Neural cell (in vitro differentiated cells): ENCODE measurements around the gene HSPA12A. TPM values are rescaled to one million over a fixed set of nuclear protein-coding genes. Genes with fewer than 3 reads are reported as not detected.

Experiments used
- H2AFZ ChIP-seq: fragments of 200-600, 300-800 bp; sonication (generic), shearing (Covaris generic); 2 replicates; pipeline ENCODE4 v1.6.0; 2014; ENCODE audit warnings: low read depth, mild to moderate bottlenecking, antibody characterized with exemption, low read length, moderate library complexity
- H3F3A ChIP-seq: fragments of 200-600 bp; shearing (Covaris generic); 2 replicates; pipeline ENCODE4 v1.6.1; 2016; ENCODE audit warnings: mild to moderate bottlenecking, moderate library complexity, mixed read lengths, antibody characterized with exemption, low read length; ENCODE audit not compliant: insufficient read depth, poor library complexity, severe bottlenecking
- H3K27ac ChIP-seq: fragments of 200-600, 300-800 bp; sonication (generic), shearing (Covaris generic); 2 replicates; pipeline ENCODE4 v1.5.1; 2014; ENCODE audit warnings: mild to moderate bottlenecking, low read length, moderate library complexity
- H3K27me3 ChIP-seq: fragments of 300-800, 200-600 bp; sonication (generic), shearing (Covaris generic); 2 replicates; pipeline ENCODE4 v1.6.0; 2014; ENCODE audit warnings: mild to moderate bottlenecking, low read depth, low read length, moderate library complexity; ENCODE audit not compliant: insufficient read depth
- H3K36me3 ChIP-seq: fragments of 300-800, 200-600 bp; sonication (generic), shearing (Covaris generic); 2 replicates; pipeline ENCODE4 v1.5.1; 2014; ENCODE audit warnings: mild to moderate bottlenecking, antibody characterized with exemption, low read length, moderate library complexity; ENCODE audit not compliant: insufficient read depth
- H3K4me2 ChIP-seq: fragments of 300-800, 200-600 bp; sonication (generic), shearing (Covaris generic); 2 replicates; pipeline ENCODE4 v1.6.0; 2014; ENCODE audit warnings: mild to moderate bottlenecking, low read length
- H3K4me3 ChIP-seq: fragments of 300-800, 200-600 bp; sonication (generic), shearing (Covaris generic); 2 replicates; pipeline ENCODE4 v1.5.1; 2014; ENCODE audit warnings: mild to moderate bottlenecking, low read length, moderate library complexity
- H3K79me2 ChIP-seq: fragments of 200-600 bp; shearing (Covaris generic); replicated peaks from 2 replicates; pipeline ENCODE4 v1.6.0; 2014; ENCODE audit warnings: mild to moderate bottlenecking, low read length, moderate library complexity; ENCODE audit not compliant: insufficient read depth
- H3K9ac ChIP-seq: fragments of 300-800, 200-600 bp; sonication (generic), shearing (Covaris generic); 2 replicates; pipeline ENCODE4 v1.6.1; 2016; ENCODE audit warnings: mild to moderate bottlenecking, low read length, mixed read lengths
- H3K9me2 ChIP-seq: fragments of 200-600 bp; shearing (Covaris generic); 2 replicates; pipeline ENCODE4 v1.6.1; 2016; ENCODE audit warnings: mild to moderate bottlenecking, low read length, mixed read lengths; ENCODE audit not compliant: insufficient read depth
- H3K9me3 ChIP-seq: fragments of 200-600, 300-800 bp; sonication (generic), shearing (Covaris generic); 2 replicates; pipeline ENCODE4 v1.6.1; 2016; ENCODE audit warnings: mild to moderate bottlenecking, mixed run types, low read length, moderate library complexity, mixed read lengths
- H4K20me1 ChIP-seq: fragments of 200-600 bp; shearing (Covaris generic); 2 replicates; pipeline ENCODE4 v1.6.1; 2016; ENCODE audit warnings: mild to moderate bottlenecking, mixed run types; ENCODE audit not compliant: insufficient read depth
- EP300 ChIP-seq: fragments of 450-650 bp; conservative IDR thresholded peaks from 2 replicates; pipeline ENCODE4 v1.6.1; 2014; ENCODE audit warnings: antibody characterized with exemption, mild to moderate bottlenecking, moderate library complexity; ENCODE audit not compliant: poor library complexity, severe bottlenecking
- EZH2 ChIP-seq: fragments of 200-600, 300-800 bp; shearing (Covaris generic), sonication (generic); IDR thresholded peaks from 2 replicates; pipeline ENCODE4 v1.6.1; 2014; ENCODE audit warnings: antibody characterized with exemption, low read length, borderline replicate concordance, mild to moderate bottlenecking; ENCODE audit not compliant: insufficient read depth, poor library complexity, severe bottlenecking
- MXI1 ChIP-seq: fragments of 450-650 bp; conservative IDR thresholded peaks from 2 replicates; pipeline ENCODE4 v1.6.1; 2014; ENCODE audit warnings: antibody characterized with exemption, mild to moderate bottlenecking; ENCODE audit not compliant: poor library complexity, severe bottlenecking
- POLR2AphosphoS5 ChIP-seq: IDR thresholded peaks from 2 replicates; pipeline ENCODE4 v1.6.1; 2012
- RAD21 ChIP-seq: fragments of 450-650 bp; conservative IDR thresholded peaks from 2 replicates; pipeline ENCODE4 v1.6.1; 2014; ENCODE audit warnings: antibody characterized with exemption, mild to moderate bottlenecking, moderate library complexity
- SMC3 ChIP-seq: fragments of 450-650 bp; conservative IDR thresholded peaks from 2 replicates; pipeline ENCODE4 v1.6.1; 2014; ENCODE audit warnings: antibody characterized with exemption, mild to moderate bottlenecking, moderate library complexity; ENCODE audit not compliant: poor library complexity
- TAF1 ChIP-seq: IDR thresholded peaks from 2 replicates; pipeline ENCODE4 v1.6.1; 2012; ENCODE audit warnings: low read depth
- polyA plus RNA-seq: library from polyadenylated mRNA; depleted of rRNA; stranded (reverse); fragments of >200 nt; gene quantifications from 2 replicates; pipeline ENCODE4 v1.2.3, GENCODE V29; 2014
- TF ChIP-seq, protein P1 (sequence below): fragments of 450-650 bp; IDR thresholded peaks from 2 replicates; pipeline ENCODE4 v1.5.1; 2014; ENCODE audit warnings: antibody characterized with exemption, mild to moderate bottlenecking, moderate library complexity; ENCODE audit not compliant: poor library complexity, severe bottlenecking
- TF ChIP-seq, protein P2 (sequence below): IDR thresholded peaks from 2 replicates; pipeline ENCODE4 v1.6.1; 2012; ENCODE audit warnings: borderline replicate concordance

The HSPA12A gene
- polyA plus RNA-seq, 1 donor from 2014 or later: 5.9 TPM

DNA sequence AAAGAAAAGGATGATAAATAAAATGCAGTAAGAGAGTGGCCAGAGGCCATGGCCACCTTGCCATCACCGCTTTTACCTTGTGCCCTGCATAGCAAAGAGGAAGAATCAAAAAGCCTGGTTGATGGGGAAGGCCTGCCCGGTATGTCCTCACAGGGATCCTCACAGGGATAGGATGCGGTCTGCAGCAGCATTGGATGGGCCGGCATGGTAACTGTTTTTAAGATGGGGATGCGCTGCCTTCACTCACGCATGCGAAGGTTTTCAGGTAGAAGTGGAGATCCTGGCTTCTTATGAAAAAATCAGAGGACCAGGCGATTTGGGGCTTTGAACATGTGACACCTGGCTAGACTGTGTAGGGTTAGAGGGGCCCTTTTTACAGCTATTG lies 109.2 kb downstream of the HSPA12A start:
- Histone ChIP-seq H3K27ac (no peak overlapping the region), H3K4me3 (no peak overlapping the region), H2AFZ (no peak overlapping the region), H3K36me3 (no peaks in the 10 kb centered on the region), H3F3A (no peaks in the 10 kb centered on the region), H4K20me1 (no peaks in the 10 kb centered on the region), H3K9me2 (no peaks in the 10 kb centered on the region), H3K4me2 (no peak overlapping the region), H3K9ac (no peak overlapping the region), H3K79me2 (no peaks in the 10 kb centered on the region), H3K27me3 (no peaks in the 10 kb centered on the region), H3K9me3 (no peaks in the 10 kb centered on the region)
- no peak for TF ChIP-seq EP300
- TF ChIP-seq, protein P1, sequence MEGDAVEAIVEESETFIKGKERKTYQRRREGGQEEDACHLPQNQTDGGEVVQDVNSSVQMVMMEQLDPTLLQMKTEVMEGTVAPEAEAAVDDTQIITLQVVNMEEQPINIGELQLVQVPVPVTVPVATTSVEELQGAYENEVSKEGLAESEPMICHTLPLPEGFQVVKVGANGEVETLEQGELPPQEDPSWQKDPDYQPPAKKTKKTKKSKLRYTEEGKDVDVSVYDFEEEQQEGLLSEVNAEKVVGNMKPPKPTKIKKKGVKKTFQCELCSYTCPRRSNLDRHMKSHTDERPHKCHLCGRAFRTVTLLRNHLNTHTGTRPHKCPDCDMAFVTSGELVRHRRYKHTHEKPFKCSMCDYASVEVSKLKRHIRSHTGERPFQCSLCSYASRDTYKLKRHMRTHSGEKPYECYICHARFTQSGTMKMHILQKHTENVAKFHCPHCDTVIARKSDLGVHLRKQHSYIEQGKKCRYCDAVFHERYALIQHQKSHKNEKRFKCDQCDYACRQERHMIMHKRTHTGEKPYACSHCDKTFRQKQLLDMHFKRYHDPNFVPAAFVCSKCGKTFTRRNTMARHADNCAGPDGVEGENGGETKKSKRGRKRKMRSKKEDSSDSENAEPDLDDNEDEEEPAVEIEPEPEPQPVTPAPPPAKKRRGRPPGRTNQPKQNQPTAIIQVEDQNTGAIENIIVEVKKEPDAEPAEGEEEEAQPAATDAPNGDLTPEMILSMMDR: no peak
- TF ChIP-seq EZH2: no peak
- TF ChIP-seq, protein P2, sequence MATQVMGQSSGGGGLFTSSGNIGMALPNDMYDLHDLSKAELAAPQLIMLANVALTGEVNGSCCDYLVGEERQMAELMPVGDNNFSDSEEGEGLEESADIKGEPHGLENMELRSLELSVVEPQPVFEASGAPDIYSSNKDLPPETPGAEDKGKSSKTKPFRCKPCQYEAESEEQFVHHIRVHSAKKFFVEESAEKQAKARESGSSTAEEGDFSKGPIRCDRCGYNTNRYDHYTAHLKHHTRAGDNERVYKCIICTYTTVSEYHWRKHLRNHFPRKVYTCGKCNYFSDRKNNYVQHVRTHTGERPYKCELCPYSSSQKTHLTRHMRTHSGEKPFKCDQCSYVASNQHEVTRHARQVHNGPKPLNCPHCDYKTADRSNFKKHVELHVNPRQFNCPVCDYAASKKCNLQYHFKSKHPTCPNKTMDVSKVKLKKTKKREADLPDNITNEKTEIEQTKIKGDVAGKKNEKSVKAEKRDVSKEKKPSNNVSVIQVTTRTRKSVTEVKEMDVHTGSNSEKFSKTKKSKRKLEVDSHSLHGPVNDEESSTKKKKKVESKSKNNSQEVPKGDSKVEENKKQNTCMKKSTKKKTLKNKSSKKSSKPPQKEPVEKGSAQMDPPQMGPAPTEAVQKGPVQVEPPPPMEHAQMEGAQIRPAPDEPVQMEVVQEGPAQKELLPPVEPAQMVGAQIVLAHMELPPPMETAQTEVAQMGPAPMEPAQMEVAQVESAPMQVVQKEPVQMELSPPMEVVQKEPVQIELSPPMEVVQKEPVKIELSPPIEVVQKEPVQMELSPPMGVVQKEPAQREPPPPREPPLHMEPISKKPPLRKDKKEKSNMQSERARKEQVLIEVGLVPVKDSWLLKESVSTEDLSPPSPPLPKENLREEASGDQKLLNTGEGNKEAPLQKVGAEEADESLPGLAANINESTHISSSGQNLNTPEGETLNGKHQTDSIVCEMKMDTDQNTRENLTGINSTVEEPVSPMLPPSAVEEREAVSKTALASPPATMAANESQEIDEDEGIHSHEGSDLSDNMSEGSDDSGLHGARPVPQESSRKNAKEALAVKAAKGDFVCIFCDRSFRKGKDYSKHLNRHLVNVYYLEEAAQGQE: no peak
- TF ChIP-seq MXI1: no peak
- no peak for TF ChIP-seq POLR2AphosphoS5
- no peak for TF ChIP-seq RAD21
- TF ChIP-seq TAF1: no peak
- no peak for TF ChIP-seq SMC3

DNA sequence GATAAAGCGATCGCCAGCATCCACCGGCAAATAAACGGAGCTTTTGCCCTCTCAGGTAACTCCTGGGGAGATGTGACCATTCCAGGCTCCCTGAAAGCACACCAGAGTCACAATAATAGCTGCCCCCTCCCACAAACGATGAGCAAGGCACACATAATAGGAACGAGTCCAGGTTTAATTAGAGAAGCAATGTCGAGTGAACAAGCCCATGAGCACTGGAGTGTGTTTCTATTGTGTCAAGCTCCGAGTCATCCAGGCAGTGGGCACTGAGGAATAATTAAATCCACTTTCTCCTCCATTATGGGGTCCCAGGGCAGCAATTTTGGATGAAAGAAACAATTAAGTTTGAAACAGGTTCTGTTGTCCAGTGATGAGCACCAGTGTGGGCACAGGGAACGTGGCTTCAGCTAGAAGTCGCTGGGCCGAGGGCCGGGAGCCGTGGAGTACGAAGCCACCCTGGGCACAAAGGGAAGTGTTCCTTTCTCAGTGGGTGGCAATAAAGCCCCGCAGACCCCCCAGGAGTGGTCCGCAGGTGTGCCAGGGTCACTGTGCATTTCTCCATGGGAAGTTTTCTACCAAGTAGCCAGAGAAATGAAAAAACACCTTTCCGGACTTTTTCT lies 109.7 kb downstream of the HSPA12A start:
- H3F3A ChIP-seq: no peaks in the 10 kb centered on the region
- no peaks in the 10 kb centered on the region for H4K20me1 ChIP-seq
- H3K4me3 ChIP-seq: no peak overlapping the region
- H3K4me2 ChIP-seq: no peak overlapping the region
- no peaks in the 10 kb centered on the region for H3K9me2 ChIP-seq
- H2AFZ ChIP-seq: no peak overlapping the region
- no peak for TF ChIP-seq EZH2
- TF ChIP-seq POLR2AphosphoS5: no peak
- TF ChIP-seq MXI1: no peak
- TF ChIP-seq, protein P1: no peak
- TF ChIP-seq SMC3: no peak
- TF ChIP-seq EP300: no peak
- no peak for TF ChIP-seq RAD21
- TF ChIP-seq, protein P2: no peak
- no peak for TF ChIP-seq TAF1
- H3K9me3 ChIP-seq: no peaks in the 10 kb centered on the region
- no peak overlapping the region for H3K9ac ChIP-seq
- H3K27ac ChIP-seq: no peak overlapping the region
- H3K79me2 ChIP-seq: no peaks in the 10 kb centered on the region
- H3K36me3 ChIP-seq: no peaks in the 10 kb centered on the region
- peaks cover 5% of the 10 kb centered on the region for H3K27me3 ChIP-seq
